HG03175 (cell line): Measurements from ENCODE around the gene ACSL6.
A peak's percentile ranks its signal among the peaks of the same experiment; 100 is the strongest.

Experiments
- ATAC-seq: cut with Tn5 transposase; IDR thresholded peaks from one replicate; pipeline ENCODE4 v1.9.1; 2021; ENCODE audit warnings: mild to moderate bottlenecking, moderate library complexity; ENCODE audit not compliant: unreplicated experiment

Gene ACSL6

GRCh38 chr5:132049093-132049492 lies 37.6 kb upstream of the ACSL6 start:
- ATAC-seq: no peak

DNA sequence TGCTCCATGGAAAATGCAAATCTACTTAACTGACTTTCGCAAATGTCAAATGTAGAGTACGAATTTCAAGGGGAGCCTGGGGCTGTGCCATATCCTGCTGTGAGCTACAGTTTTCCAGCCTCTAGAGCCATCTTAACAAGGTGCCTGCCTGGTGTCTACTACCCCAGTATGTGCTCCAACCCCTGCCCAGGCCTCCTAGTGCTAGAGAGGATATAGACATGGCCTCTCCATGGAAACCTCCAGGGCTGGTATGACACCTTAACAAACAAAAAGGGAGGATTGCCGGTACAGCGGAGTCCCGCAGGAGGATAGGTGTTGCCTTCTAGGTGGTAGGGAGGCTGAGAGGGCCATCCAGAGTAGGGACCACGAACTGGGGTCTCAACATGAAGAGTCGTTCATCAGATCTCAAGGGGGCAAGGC lies 35.4 kb upstream of the ACSL6 start:
- no peak for ATAC-seq

- ATAC-seq: no peak
These were observed 32.7 kb upstream of the ACSL6 start for GRCh38 chr5:132044207-132044606.

- no peak for ATAC-seq
These were observed 25.9 kb upstream of the ACSL6 start for GRCh38 chr5:132037353-132037752.

- no peak for ATAC-seq
These were observed 21.7 kb upstream of the ACSL6 start for GRCh38 chr5:132033122-132033521.

GRCh38 chr5:132032196-132032595 lies 20.7 kb upstream of the ACSL6 start:
- ATAC-seq: no peak

GRCh38 chr5:132030610-132031009 lies 19.2 kb upstream of the ACSL6 start:
- ATAC-seq: no peak

DNA sequence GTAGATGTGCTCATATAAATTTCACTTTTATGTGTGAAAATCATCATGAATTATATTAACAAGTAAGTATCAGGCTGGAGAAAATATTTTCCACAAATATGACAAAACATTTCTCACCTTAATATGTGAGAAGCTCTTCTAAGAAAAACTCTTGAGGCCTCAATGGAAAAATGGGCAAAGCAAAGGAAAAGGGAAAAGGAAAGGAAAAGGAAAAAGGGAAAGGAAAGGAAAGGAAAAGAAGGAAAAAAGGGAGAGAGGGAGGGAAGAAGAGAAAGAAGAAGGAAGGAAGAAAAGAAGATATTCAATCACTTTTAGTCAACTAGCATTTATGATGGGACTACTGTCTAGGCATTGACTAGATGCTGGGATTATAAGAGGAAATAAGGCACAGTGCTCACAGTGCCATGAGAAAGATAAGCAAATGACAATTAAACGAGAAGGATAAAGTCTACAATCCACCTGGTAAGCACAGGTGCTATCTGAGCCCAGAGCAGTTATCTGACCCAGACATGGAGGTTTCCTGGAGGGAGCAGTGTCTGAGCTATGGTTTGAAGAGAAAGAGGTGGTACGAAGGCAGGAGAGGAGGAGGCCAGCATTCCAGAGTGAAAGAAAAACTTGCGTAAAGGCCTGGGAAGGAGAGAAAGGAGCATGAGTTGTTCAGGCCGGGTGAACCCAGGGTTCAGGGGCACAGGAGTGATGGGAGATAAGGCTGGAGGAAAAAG lies 18.3 kb upstream of the ACSL6 start:
- no peak for ATAC-seq

DNA sequence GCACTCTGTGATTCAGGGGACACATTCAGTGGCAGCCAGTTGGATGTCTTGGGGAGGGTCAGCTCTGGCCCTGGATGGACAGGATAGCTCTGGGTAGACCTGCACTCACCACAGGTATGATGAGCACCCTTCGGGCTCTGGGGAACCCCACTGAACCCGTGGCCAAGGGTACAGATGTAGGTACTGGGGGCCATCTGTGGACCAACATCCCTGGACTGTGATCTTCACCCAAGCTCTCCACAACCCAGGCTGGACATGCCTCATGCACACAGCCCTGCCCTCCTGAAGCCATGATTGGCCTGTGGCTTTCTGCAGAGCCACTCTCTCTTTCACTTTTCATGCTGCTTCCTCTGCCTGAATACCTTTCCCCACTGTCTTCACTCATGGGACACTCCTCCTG lies 15.6 kb upstream of the ACSL6 start:
- ATAC-seq: peak; percentile 63

DNA sequence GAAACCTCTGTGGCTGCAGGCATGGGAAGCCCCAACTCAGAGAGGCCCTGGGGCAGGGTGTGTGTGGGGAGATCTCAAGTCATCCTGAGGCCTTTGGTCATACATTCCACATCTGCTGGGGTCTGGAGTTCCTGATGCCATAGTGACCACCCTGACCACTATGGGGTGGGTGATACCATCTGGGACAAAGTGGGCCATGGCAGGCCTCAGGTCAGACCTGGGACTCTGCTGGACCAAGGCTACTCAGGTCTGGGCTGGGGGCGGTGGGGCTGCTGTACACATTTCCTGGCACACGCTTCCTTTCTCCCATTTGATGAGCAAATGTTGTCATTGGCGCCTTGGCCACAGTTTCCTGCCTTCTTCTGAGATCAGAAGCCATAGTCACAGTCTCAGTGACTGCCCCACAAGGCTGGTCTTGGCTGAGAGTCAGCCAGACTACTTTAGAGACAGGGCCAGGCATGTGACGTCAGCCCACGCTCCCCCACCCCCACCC lies 15.1 kb upstream of the ACSL6 start:
- peak; percentile 43 for ATAC-seq

GRCh38 chr5:132025403-132025971 lies 14.0 kb upstream of the ACSL6 start:
- ATAC-seq: no peak

- ATAC-seq: no peak
These were observed 13.4 kb upstream of the ACSL6 start for GRCh38 chr5:132024789-132025402.

DNA sequence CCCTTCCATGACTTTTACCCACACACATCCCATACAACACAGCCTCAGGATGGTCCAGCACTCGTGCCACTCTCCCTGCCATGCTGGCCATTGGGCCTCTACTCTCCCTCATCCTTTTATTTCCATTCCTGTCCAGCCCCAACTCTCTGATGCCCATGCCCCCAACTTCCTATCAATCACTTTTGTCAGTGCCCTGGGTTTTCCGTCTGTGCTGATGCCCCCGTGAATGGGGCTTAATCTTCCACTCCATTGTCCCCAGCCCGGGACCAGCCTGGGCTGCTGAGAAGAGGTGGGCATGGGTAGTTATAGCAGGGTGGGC lies 12.6 kb upstream of the ACSL6 start:
- no peak for ATAC-seq

DNA sequence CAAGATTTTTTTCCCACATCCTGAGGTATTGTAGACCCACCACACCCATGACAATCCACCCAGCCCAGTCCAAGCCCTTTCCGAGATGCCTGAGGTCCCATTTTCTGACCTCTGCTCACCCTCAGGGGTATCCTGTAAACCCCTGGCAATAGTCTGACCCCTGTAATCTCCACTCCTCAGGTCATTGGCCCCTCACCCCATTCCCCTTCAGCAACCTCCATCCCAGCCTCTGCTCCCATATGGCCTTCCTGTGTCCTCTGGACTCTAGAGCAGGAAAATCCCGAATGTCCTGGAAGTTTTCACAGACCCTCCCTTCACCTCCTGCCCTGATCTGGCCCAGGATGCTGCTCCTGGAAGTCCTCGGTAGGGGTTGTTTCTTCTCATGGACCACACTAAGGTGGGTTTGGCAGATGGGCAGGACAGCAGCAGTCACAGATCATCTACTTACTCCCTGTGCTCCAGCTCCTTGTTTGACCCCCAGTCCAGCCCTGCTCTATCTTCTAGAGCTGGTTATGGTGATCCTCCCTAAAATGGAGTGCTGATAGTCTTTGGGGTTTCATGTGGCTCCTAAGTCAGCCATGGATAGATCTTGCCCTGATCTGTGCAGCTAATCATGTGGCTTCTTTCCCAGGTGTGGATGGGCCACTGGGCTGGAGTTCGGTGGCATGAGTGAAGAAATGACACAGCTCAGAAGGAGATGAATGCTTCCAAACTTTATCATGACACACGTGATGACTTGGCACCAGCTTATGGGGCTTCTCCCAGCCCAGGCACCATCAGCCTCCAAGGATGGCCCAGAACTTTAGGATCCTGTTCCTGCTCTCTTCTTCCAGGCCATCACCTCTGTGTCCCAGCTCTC lies 12.0 kb upstream of the ACSL6 start:
- ATAC-seq: no peak

GRCh38 chr5:132022737-132023136 lies 11.3 kb upstream of the ACSL6 start:
- no peak for ATAC-seq

- ATAC-seq: no peak
These were observed 10.2 kb upstream of the ACSL6 start for GRCh38 chr5:132021654-132022053.

GRCh38 chr5:132020568-132021339 lies 9.3 kb upstream of the ACSL6 start:
- ATAC-seq: peak; percentile 19

DNA sequence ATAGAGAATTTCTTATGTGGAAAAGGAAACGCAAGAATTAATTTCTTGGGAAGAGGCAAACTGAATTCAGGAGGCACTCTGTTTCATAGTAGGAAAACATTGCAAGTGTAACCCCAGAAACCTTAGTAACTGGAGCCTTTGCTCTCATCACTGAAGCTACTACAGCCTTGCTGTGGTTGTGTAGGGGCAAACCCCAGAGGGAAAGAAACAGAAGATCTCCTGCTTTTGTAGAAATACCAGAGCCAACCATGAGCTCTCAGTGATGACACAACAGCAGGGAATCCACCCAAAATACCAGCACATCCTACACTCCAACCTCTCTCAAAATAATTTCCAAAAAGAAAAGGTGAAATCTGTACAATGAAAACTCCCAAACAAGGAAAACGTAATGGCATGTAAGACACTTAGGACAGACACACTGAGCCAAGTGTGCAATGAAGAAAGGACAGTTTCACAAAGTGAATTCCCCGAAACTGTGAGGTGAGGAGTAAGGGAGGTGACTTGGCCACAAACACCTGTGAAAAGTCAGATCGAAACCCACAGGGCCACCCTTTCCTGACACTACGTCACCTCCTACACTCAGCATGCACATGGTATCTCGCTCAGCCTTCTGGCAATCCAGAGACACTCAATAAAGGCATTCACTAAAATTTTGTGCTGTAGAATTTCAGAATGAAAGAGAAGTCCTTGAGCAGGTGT lies 8.5 kb upstream of the ACSL6 start:
- peak; percentile 98 for ATAC-seq

- ATAC-seq: no peak
These were observed 7.9 kb upstream of the ACSL6 start for GRCh38 chr5:132019337-132019736.
